Lung (tissue), 12 donors: ENCODE results near the gene CP. TPM values are rescaled to one million over a fixed set of nuclear protein-coding genes. Genes with fewer than 3 reads are reported as not detected.

Source experiments
- ATAC-seq: fragments of 200-7000 bp; cut with Tn5 transposase; one replicate; pipeline ENCODE4 v1.9.1; 2020; ENCODE audit warnings: moderate number of reproducible peaks; ENCODE audit not compliant: insufficient read depth, low FRiP score
- DNase-seq, 3 donors: peaks; one replicate each; pipeline ENCODE4 v3.0.0-alpha.2; 2013 to 2017
- H3K27ac ChIP-seq, 2 donors: one replicate each; pipeline ENCODE4 v1.5.1; 2013; ENCODE audit warnings: mild to moderate bottlenecking in 2 of 2, moderate library complexity in 2 of 2, control low read depth in 1 of 2, inconsistent platforms in 1 of 2, low read depth in 1 of 2, low read length in 1 of 2
- H3K27me3 ChIP-seq, 3 donors: one replicate each; pipeline ENCODE4 v1.5.1; 2013; ENCODE audit warnings: low read length in 2 of 3; ENCODE audit not compliant: control insufficient read depth in 3 of 3, insufficient read depth in 3 of 3
- H3K36me3 ChIP-seq, 4 donors: one replicate each; pipeline ENCODE4 v1.5.1; 2013; ENCODE audit warnings: low read length in 4 of 4, mild to moderate bottlenecking in 1 of 4, moderate library complexity in 1 of 4; ENCODE audit not compliant: control insufficient read depth in 4 of 4, insufficient read depth in 4 of 4
- H3K4me1 ChIP-seq, 5 donors: one replicate each; pipeline ENCODE4 v1.5.1; 2013; ENCODE audit warnings: low read length in 5 of 5, mild to moderate bottlenecking in 2 of 5, moderate library complexity in 1 of 5; ENCODE audit not compliant: control insufficient read depth in 5 of 5, insufficient read depth in 5 of 5
- H3K4me3 ChIP-seq: one replicate; pipeline ENCODE4 v1.5.1; 2013; ENCODE audit warnings: mild to moderate bottlenecking, control low read depth, moderate library complexity
- H3K9ac ChIP-seq, 2 donors: one replicate each; pipeline ENCODE4 v1.5.1; 2013; ENCODE audit warnings: low read length in 2 of 2, control low read depth in 1 of 2; ENCODE audit not compliant: insufficient read depth in 1 of 2
- H3K9me3 ChIP-seq, 4 donors: one replicate each; pipeline ENCODE4 v1.5.1; 2013; ENCODE audit warnings: low read length in 3 of 4, mild to moderate bottlenecking in 1 of 4, moderate library complexity in 1 of 4; ENCODE audit not compliant: control insufficient read depth in 4 of 4, insufficient read depth in 3 of 4
- CTCF ChIP-seq: IDR thresholded peaks from 2 replicates; pipeline ENCODE4 v1.5.1; 2012; ENCODE audit warnings: mild to moderate bottlenecking; ENCODE audit errors: control extremely low read depth, extremely low read depth
- WGBS, 2 donors: extraction: QIAGEN DNeasy Blood & Tissue Kit; methylation state at CpG; one replicate each; pipeline ENCODE4 v1.1.7; 2013; 5-methylcytosine and 5-hydroxymethylcytosine counted together
- polyA plus RNA-seq, 2 donors: library from polyadenylated mRNA; stranded (reverse); fragments of 200-250 nt; gene quantifications; one replicate each; pipeline ENCODE4 v1.2.1, GENCODE V29; 2013
- total RNA-seq, 2 donors: library from RNA; depleted of rRNA in 1 of 2; stranded (reverse); fragments of >200 nt in 1 of 2; gene quantifications; one replicate each; pipeline ENCODE4 v1.2.1, GENCODE V29; 2014 to 2021
- donor health status: control.
- donor health status: control.
- donor health status: Bipolar disorder and iron deficiency.
- donor health status: healthy.
- donor health status: DM: yes; HTN: yes; CAD: no.

The CP gene
- total and polyA plus RNA-seq, 4 donors, result 16.4 to 143 (median 68.5) TPM

GRCh38 chr3:149177122-149177521 is 44.5 kb downstream of the CP start:
- ATAC-seq, result no peak
- 97 to 100% methylated on average over 1 of the region's 1 CpG for WGBS, 2 donors
- TF ChIP-seq CTCF, result no peak

GRCh38 chr3:149174901-149175300 is 46.7 kb downstream of the CP start:
- no peak for DNase-seq
- TF ChIP-seq CTCF, result no peak
- H3K27me3 ChIP-seq, result no peaks in the 10 kb centered on the region
- H3K9me3 ChIP-seq, result peaks cover 0 to 6% (median 2%) of the 10 kb centered on the region in 4 donors
- 85 to 91% methylated on average over 3 of the region's 3 CpGs for WGBS, 2 donors
- no peak overlapping the region for H3K27ac ChIP-seq
- H3K36me3 ChIP-seq, result peaks cover 4 to 21% (median 14%) of the 10 kb centered on the region in 4 donors
- no peak for ATAC-seq
- no peak overlapping the region for H3K4me3 ChIP-seq
- peaks cover 0 to 5% (median 0%) of the 10 kb centered on the region in 5 donors for H3K4me1 ChIP-seq
- no peak overlapping the region for H3K9ac ChIP-seq

More at GRCh38 chr3:149177122-149177521, 44.5 kb downstream of the CP start:
- Histone ChIP-seq H3K4me1 (peaks cover 0 to 5% (median 0%) of the 10 kb centered on the region in 5 donors), H3K9me3 (peaks cover 0 to 6% (median 2%) of the 10 kb centered on the region in 4 donors), H3K9ac (no peak overlapping the region), H3K27me3 (no peaks in the 10 kb centered on the region), H3K36me3 (peaks cover 0 to 15% (median 10%) of the 10 kb centered on the region in 4 donors), H3K27ac (no peak overlapping the region), H3K4me3 (no peak overlapping the region)
- DNase-seq, result no peak

- H3K36me3 ChIP-seq, result peaks cover 6 to 24% (median 17%) of the 10 kb centered on the region in 4 donors
- 98 to 99% methylated on average over 7 of the region's 7 CpGs for WGBS, 2 donors
- H3K27me3 ChIP-seq, result no peaks in the 10 kb centered on the region
- H3K27ac ChIP-seq, result no peak overlapping the region
- no peak for ATAC-seq
- H3K9me3 ChIP-seq, result no peaks in the 10 kb centered on the region
- TF ChIP-seq CTCF, result no peak
- DNase-seq, result no peak
- H3K9ac ChIP-seq, result no peak overlapping the region
- H3K4me3 ChIP-seq, result no peak overlapping the region
- no peaks in the 10 kb centered on the region for H3K4me1 ChIP-seq
These were observed 51.0 kb downstream of the CP start for GRCh38 chr3:149170672-149171071.

- WGBS, 2 donors, result 95 to 96% methylated on average over 2 of the region's 2 CpGs
- Histone ChIP-seq H3K4me1 (no peaks in the 10 kb centered on the region), H3K9ac (no peak overlapping the region), H3K36me3 (peaks cover 13 to 33% (median 21%) of the 10 kb centered on the region in 4 donors), H3K9me3 (no peaks in the 10 kb centered on the region), H3K27ac (no peak overlapping the region), H3K4me3 (no peak overlapping the region), H3K27me3 (no peaks in the 10 kb centered on the region)
- ATAC-seq (no peak), DNase-seq (no peak)
- no peak for TF ChIP-seq CTCF
These were observed 53.7 kb downstream of the CP start for GRCh38 chr3:149167898-149168297.
